Natural killer cell (primary cell): Measurements from ENCODE around the gene EPHA10. TPM values are rescaled to one million over a fixed set of nuclear protein-coding genes. Genes with fewer than 3 reads are reported as not detected.

ENCODE experiments used
- ATAC-seq, 3 donors: fragments of 150-1000 bp in 2 of 3; fragments of 200-7000 bp in 1 of 3; cut with Tn5 transposase; 1 replicate in 1 of 3; 2 replicates in 2 of 3; pipeline ENCODE4 v1.10.0; 2021; ENCODE audit warnings: mild to moderate bottlenecking in 2 of 3, moderate library complexity in 2 of 3
- DNase-seq, 2 donors: peaks; one replicate each; pipeline versions ENCODE4 v3.0.0 to v3.0.0-alpha.2; 2013 to 2021; ENCODE audit warnings: mixed read lengths in 1 of 2
- H3K27ac ChIP-seq: one replicate; pipeline ENCODE4 v1.5.1; 2013; ENCODE audit warnings: mild to moderate bottlenecking, low read length
- H3K27me3 ChIP-seq: one replicate; pipeline ENCODE4 v1.6.1; 2013; ENCODE audit warnings: low read length; ENCODE audit not compliant: control insufficient read depth, insufficient read depth
- H3K36me3 ChIP-seq: one replicate; pipeline ENCODE4 v1.6.1; 2013; ENCODE audit warnings: low read length; ENCODE audit not compliant: control insufficient read depth, insufficient read depth
- H3K4me1 ChIP-seq: one replicate; pipeline ENCODE4 v1.6.1; 2013; ENCODE audit warnings: low read length; ENCODE audit not compliant: control insufficient read depth, insufficient read depth
- H3K4me3 ChIP-seq: one replicate; pipeline ENCODE4 v1.5.1; 2013; ENCODE audit warnings: low read length
- H3K9me3 ChIP-seq: one replicate; pipeline ENCODE4 v1.6.1; 2013; ENCODE audit warnings: low read length; ENCODE audit not compliant: control insufficient read depth, insufficient read depth
- H3K27ac Mint-ChIP-seq, 2 donors: one replicate each; pipeline ENCODE4 v1.8.0; 2022; ENCODE audit warnings: mild to moderate bottlenecking in 2 of 2, mixed read lengths in 2 of 2, moderate library complexity in 1 of 2
- H3K27me3 Mint-ChIP-seq, 2 donors: one replicate each; pipeline ENCODE4 v1.8.0; 2022; ENCODE audit warnings: low read depth in 2 of 2, mixed read lengths in 2 of 2
- H3K36me3 Mint-ChIP-seq: one replicate; pipeline ENCODE4 v1.8.0; 2022; ENCODE audit warnings: mixed read lengths
- H3K4me1 Mint-ChIP-seq, 2 donors: one replicate each; pipeline ENCODE4 v1.8.0; 2022; ENCODE audit warnings: mixed read lengths in 2 of 2
- H3K4me3 Mint-ChIP-seq: one replicate; pipeline ENCODE4 v1.8.0; 2022; ENCODE audit warnings: mild to moderate bottlenecking, moderate library complexity, mixed read lengths
- H3K9me3 Mint-ChIP-seq, 2 donors: one replicate each; pipeline ENCODE4 v1.8.0; 2022; ENCODE audit warnings: mixed read lengths in 2 of 2
- WGBS: methylation state at CpG from one replicate; pipeline ENCODE4 v1.1.7; 2013; ENCODE audit warnings: missing lambda C conversion rate; ENCODE audit not compliant: insufficient coverage; 5-methylcytosine and 5-hydroxymethylcytosine counted together
- intact Hi-C: fragments of 100-400 bp; cut with micrococcal nuclease; formaldehyde crosslinking; loops from one replicate; pipeline ENCODE4 v1.14.2; 2022
- total RNA-seq, 4 donors: library from RNA; stranded (reverse); fragments of 120-200 nt in 1 of 4; gene quantifications; one replicate each; pipeline versions ENCODE4 v1.2.3 to v1.2.4, GENCODE V29; 2013 to 2022
- TF ChIP-seq, protein P1 (sequence below): fragments of 200-600 bp; IDR thresholded peaks from one replicate; pipeline ENCODE4 v1.8.0; 2022; ENCODE audit warnings: antibody characterized with exemption

The EPHA10 gene
- total RNA-seq, 3 donors from 2014 or later (not counting 1 experiment from before 2014, with no cell fraction given): not detected

DNA sequence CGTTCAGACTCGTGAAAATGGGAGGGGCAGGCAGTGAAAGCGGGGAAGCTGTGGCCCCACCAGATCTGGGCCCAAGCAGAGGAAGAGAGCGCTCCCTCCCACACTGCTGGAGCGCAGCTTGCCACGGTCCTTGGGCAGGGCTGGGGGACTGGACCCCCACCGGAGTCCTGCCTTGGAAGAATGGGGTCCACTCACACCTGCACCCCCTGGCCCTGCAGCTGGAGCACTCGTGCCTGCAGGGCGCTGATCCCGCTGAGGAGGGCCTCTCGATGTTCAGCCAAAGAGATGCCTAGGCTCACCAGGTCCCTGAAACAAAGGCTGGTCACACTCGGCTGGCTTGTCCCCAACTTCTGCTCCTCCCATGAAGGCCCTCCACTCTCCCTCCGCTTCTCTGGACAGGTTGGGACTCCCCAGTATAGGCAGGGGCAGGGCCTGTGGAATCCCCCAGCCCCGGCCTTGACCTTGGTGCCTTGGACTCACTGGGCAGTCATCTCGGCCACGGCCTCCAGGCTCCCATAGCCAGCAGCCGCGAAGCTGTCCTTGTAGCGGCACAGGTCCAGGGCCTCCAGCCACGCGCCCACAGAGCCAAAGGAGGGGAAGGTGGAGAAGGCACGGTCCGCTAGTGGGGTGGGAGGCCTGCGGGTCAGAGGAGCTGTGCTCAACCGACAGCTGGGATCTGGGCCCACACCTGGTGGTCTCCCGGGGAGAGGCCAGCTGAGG, 46.6 kb downstream of the EPHA10 start:
- no peaks in the 10 kb centered on the region for H3K27me3 ChIP-seq
- TF ChIP-seq, protein P1, sequence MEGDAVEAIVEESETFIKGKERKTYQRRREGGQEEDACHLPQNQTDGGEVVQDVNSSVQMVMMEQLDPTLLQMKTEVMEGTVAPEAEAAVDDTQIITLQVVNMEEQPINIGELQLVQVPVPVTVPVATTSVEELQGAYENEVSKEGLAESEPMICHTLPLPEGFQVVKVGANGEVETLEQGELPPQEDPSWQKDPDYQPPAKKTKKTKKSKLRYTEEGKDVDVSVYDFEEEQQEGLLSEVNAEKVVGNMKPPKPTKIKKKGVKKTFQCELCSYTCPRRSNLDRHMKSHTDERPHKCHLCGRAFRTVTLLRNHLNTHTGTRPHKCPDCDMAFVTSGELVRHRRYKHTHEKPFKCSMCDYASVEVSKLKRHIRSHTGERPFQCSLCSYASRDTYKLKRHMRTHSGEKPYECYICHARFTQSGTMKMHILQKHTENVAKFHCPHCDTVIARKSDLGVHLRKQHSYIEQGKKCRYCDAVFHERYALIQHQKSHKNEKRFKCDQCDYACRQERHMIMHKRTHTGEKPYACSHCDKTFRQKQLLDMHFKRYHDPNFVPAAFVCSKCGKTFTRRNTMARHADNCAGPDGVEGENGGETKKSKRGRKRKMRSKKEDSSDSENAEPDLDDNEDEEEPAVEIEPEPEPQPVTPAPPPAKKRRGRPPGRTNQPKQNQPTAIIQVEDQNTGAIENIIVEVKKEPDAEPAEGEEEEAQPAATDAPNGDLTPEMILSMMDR: no peak
- H3K9me3 Mint-ChIP-seq: no peaks in the 10 kb centered on the region
- DNase-seq (no peak), ATAC-seq (no peak)
- H3K4me1 ChIP-seq: no peaks in the 10 kb centered on the region
- H3K36me3 Mint-ChIP-seq: no peaks in the 10 kb centered on the region
- no peaks in the 10 kb centered on the region for H3K4me1 Mint-ChIP-seq
- H3K27ac Mint-ChIP-seq: no peak overlapping the region
- 90% methylated on average over 26 of the region's 26 CpGs for WGBS
- H3K9me3 ChIP-seq: no peaks in the 10 kb centered on the region
- H3K27me3 Mint-ChIP-seq: no peaks in the 10 kb centered on the region
- no peaks in the 10 kb centered on the region for H3K36me3 ChIP-seq
- intact Hi-C loops: no loop called here
- no peak overlapping the region for H3K4me3 ChIP-seq
- H3K27ac ChIP-seq: no peak overlapping the region
- H3K4me3 Mint-ChIP-seq: no peak overlapping the region

DNA sequence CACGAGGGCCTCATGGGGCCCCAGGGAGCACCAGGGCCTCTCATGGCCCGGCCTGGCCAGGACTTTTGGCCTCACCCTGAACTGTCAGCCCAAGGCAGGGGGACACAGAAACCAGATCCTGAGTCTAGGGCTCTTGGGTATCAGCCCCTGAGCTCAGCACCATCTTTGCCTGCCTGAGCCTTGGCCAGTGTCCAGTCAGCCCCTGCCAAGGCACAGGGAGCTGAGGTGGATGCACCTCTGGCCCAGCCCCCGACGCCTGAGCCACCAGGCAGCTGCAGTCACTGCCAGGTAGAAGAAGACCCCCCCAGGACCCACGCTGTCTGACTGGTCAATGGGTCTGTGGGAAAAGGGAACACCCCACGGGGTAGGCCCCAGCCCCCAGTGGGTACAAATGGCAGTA, 47.3 kb downstream of the EPHA10 start:
- Mint-ChIP-seq H3K27ac (no peak overlapping the region), H3K36me3 (no peaks in the 10 kb centered on the region), H3K9me3 (no peaks in the 10 kb centered on the region), H3K4me3 (no peak overlapping the region), H3K27me3 (no peaks in the 10 kb centered on the region), H3K4me1 (no peaks in the 10 kb centered on the region)
- ATAC-seq (no peak), DNase-seq (no peak)
- intact Hi-C loops: no loop called here
- Histone ChIP-seq H3K9me3 (no peaks in the 10 kb centered on the region), H3K4me1 (no peaks in the 10 kb centered on the region), H3K36me3 (no peaks in the 10 kb centered on the region), H3K27ac (no peak overlapping the region), H3K27me3 (no peaks in the 10 kb centered on the region), H3K4me3 (no peak overlapping the region)
- 81% methylated on average over 6 of the region's 6 CpGs for WGBS
- TF ChIP-seq, protein P1: no peak

DNA sequence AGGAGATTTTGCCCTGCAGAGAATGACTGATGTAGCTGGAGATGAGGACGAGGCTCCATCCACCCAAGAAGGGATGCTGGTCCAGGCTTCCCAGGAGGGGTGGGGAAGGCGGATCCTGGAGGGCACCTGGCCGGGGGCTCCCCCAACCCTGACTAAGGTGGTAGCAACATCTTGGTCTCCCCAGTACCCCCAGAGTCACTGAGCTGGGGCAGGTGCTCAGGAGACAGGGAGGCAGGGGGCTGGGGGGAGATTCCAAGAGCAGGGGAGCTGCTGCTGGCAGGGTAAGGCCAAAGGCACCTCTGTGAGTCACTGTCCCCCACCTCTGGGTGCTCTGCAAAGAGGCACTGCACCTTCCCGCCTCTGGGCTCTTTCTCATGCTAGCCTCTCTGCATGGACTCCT, 48.6 kb downstream of the EPHA10 start:
- H3K27ac Mint-ChIP-seq: no peak overlapping the region
- no peak for DNase-seq
- TF ChIP-seq, protein P1: no peak
- no peaks in the 10 kb centered on the region for H3K4me1 Mint-ChIP-seq
- no peaks in the 10 kb centered on the region for H3K36me3 Mint-ChIP-seq
- 83% methylated on average over 4 of the region's 4 CpGs for WGBS
- no peaks in the 10 kb centered on the region for H3K9me3 Mint-ChIP-seq
- intact Hi-C loops: no loop called here
- no peaks in the 10 kb centered on the region for H3K27me3 Mint-ChIP-seq
- no peak overlapping the region for H3K27ac ChIP-seq
- H3K4me1 ChIP-seq: no peaks in the 10 kb centered on the region
- ATAC-seq: no peak
- no peaks in the 10 kb centered on the region for H3K36me3 ChIP-seq
- no peaks in the 10 kb centered on the region for H3K27me3 ChIP-seq
- no peak overlapping the region for H3K4me3 ChIP-seq
- no peaks in the 10 kb centered on the region for H3K9me3 ChIP-seq
- H3K4me3 Mint-ChIP-seq: no peak overlapping the region

DNA sequence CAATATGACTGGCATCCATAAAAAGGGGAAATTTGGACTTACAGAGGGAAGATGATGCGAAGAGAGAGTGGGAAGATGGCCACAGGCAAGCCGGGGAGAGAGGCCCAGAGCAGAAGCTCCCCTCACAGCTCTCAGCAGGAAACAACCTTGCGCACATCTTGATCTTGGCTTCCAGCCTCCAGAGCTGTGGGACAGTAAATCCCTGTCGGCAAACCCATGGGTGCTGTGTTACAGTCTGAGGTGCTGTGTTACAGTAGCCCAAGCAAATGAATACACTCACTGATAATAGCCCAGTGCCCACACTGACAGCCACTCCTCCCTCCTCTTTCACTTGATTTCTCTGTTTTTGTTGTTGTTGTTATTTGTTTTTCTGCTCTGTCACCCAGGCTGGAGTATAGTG, 50.2 kb downstream of the EPHA10 start:
- Histone ChIP-seq H3K4me1 (no peaks in the 10 kb centered on the region), H3K27me3 (no peaks in the 10 kb centered on the region), H3K36me3 (no peaks in the 10 kb centered on the region), H3K27ac (no peak overlapping the region), H3K9me3 (no peaks in the 10 kb centered on the region), H3K4me3 (no peak overlapping the region)
- no peaks in the 10 kb centered on the region for H3K27me3 Mint-ChIP-seq
- intact Hi-C loops: no loop called here
- H3K36me3 Mint-ChIP-seq: no peaks in the 10 kb centered on the region
- TF ChIP-seq, protein P1: no peak
- H3K4me1 Mint-ChIP-seq: no peaks in the 10 kb centered on the region
- H3K9me3 Mint-ChIP-seq: no peaks in the 10 kb centered on the region
- DNase-seq (no peak), ATAC-seq (no peak)
- WGBS: 95% methylated on average over 4 of the region's 4 CpGs
- H3K4me3 Mint-ChIP-seq: no peak overlapping the region
- H3K27ac Mint-ChIP-seq: no peak overlapping the region
